ENCODE measurements around the gene RITA1. TPM values are rescaled to one million over a fixed set of nuclear protein-coding genes. Genes with fewer than 3 reads are reported as not detected.
A peak's percentile ranks its signal among the peaks of the same experiment; 100 is the strongest.
"Not testable (repeated sequence)": the region's sequence is repeated elsewhere in the genome, so short reads cannot be mapped to it uniquely, and the experiment has no call there.

The RITA1 gene
- total RNA-seq, 1 donor from 2014 or later, result 9.9 TPM

GRCh38 chr12:113201187-113202177 lies 16.0 kb downstream of the RITA1 start:
- no peak for DNase-seq (ENCODE audit: low spot score)

GRCh38 chr12:113202300-113203075 lies 17.0 kb downstream of the RITA1 start:
- no peak for DNase-seq (ENCODE audit: low spot score)

- no peak for DNase-seq (ENCODE audit: low spot score)
Observed at GRCh38 chr12:113203852-113204760, 18.6 kb downstream of the RITA1 start.

- no peak for DNase-seq (ENCODE audit: low spot score)
Observed at GRCh38 chr12:113204804-113205203, 19.3 kb downstream of the RITA1 start.

- not testable (repeated sequence) for DNase-seq (ENCODE audit: low spot score)
Observed at GRCh38 chr12:113206802-113207201, 21.3 kb downstream of the RITA1 start.

GRCh38 chr12:113207613-113208040 lies 22.1 kb downstream of the RITA1 start:
- no peak for DNase-seq (ENCODE audit: low spot score)

GRCh38 chr12:113208041-113208934 lies 22.8 kb downstream of the RITA1 start:
- no peak for DNase-seq (ENCODE audit: low spot score)

- no peak for DNase-seq (ENCODE audit: low spot score)
Observed at GRCh38 chr12:113211160-113211559, 25.6 kb downstream of the RITA1 start.

- DNase-seq (ENCODE audit: low spot score), result no peak
Observed at GRCh38 chr12:113214895-113215400, 29.4 kb downstream of the RITA1 start.

- no peak for DNase-seq (ENCODE audit: low spot score)
Observed at GRCh38 chr12:113216027-113216426, 30.5 kb downstream of the RITA1 start.

- DNase-seq (ENCODE audit: low spot score), result no peak
Observed at GRCh38 chr12:113220593-113221180, 35.2 kb downstream of the RITA1 start.

- DNase-seq (ENCODE audit: low spot score), result peak; percentile 99
Observed at GRCh38 chr12:113221181-113221996, 35.9 kb downstream of the RITA1 start, which contains the start of gene TPCN1. TPCN1 (plus strand) TSS chr12:113221464; CDS start chr12:113226853, 5,389 bp downstream.

GRCh38 chr12:113221997-113222729 lies 36.6 kb downstream of the RITA1 start:
- DNase-seq (ENCODE audit: low spot score), result no peak

GRCh38 chr12:113222730-113223531 lies 37.4 kb downstream of the RITA1 start:
- DNase-seq (ENCODE audit: low spot score), result no peak

GRCh38 chr12:113224955-113225354 lies 39.4 kb downstream of the RITA1 start:
- no peak for DNase-seq (ENCODE audit: low spot score)

- no peak for DNase-seq (ENCODE audit: low spot score)
Observed at GRCh38 chr12:113226696-113227568, 41.4 kb downstream of the RITA1 start.
